Measurements from ENCODE around the gene IL22RA1.

The IL22RA1 gene
- 0 reads per million in 4 donors for total RNA-seq

GRCh38 chr1:24142546-24143534, at the start of gene IL22RA1:
Gene IL22RA1, minus strand, starts transcription at chr1:24143140. Its CDS starts 58 bp downstream, at chr1:24143082.
- no peak for DNase-seq

- peak in 1 of 5 donors; percentile 79 for DNase-seq
Measured at GRCh38 chr1:24191860-24192259, 48.9 kb upstream of the IL22RA1 start.

- DNase-seq: no peak
Measured at GRCh38 chr1:24190983-24191461, 48.1 kb upstream of the IL22RA1 start.

GRCh38 chr1:24189528-24189927, 46.6 kb upstream of the IL22RA1 start:
- DNase-seq: peak in 1 of 5 donors; percentile 32

GRCh38 chr1:24186993-24187790, 44.3 kb upstream of the IL22RA1 start, which contains the start of gene IFNLR1:
Gene IFNLR1, minus strand, starts transcription at chr1:24187289. Its CDS starts 41 bp downstream, at chr1:24187248.
- peak; percentile 59 to 71 (median 66) for DNase-seq

- DNase-seq: no peak
Measured at GRCh38 chr1:24186711-24186992, 43.7 kb upstream of the IL22RA1 start.

- DNase-seq: no peak
Measured at GRCh38 chr1:24186031-24186710, 43.2 kb upstream of the IL22RA1 start.

- no peak for DNase-seq
Measured at GRCh38 chr1:24185076-24185475, 42.1 kb upstream of the IL22RA1 start.

GRCh38 chr1:24182061-24182460, 39.1 kb upstream of the IL22RA1 start:
- DNase-seq: no peak

GRCh38 chr1:24181619-24182018, 38.7 kb upstream of the IL22RA1 start:
- DNase-seq: no peak

- DNase-seq: no peak
Measured at GRCh38 chr1:24180676-24181075, 37.7 kb upstream of the IL22RA1 start.

GRCh38 chr1:24179251-24179840, 36.4 kb upstream of the IL22RA1 start:
- no peak for DNase-seq

- no peak for DNase-seq
Measured at GRCh38 chr1:24178407-24178806, 35.5 kb upstream of the IL22RA1 start.

- DNase-seq: no peak
Measured at GRCh38 chr1:24177161-24177560, 34.2 kb upstream of the IL22RA1 start.

- no peak for DNase-seq
Measured at GRCh38 chr1:24175033-24175755, 32.3 kb upstream of the IL22RA1 start.

- no peak for DNase-seq
Measured at GRCh38 chr1:24173638-24174575, 31.0 kb upstream of the IL22RA1 start.

GRCh38 chr1:24172598-24172997, 29.7 kb upstream of the IL22RA1 start:
- no peak for DNase-seq

GRCh38 chr1:24169286-24169685, 26.3 kb upstream of the IL22RA1 start:
- DNase-seq: no peak

- DNase-seq: no peak
Measured at GRCh38 chr1:24168245-24168644, 25.3 kb upstream of the IL22RA1 start.

- DNase-seq: no peak
Measured at GRCh38 chr1:24167008-24167407, 24.1 kb upstream of the IL22RA1 start.

- DNase-seq: no peak
Measured at GRCh38 chr1:24165500-24165899, 22.6 kb upstream of the IL22RA1 start.

Measured in T-helper 1 cell (primary cell).